Breast epithelium (tissue), 4 donors: ENCODE data around the gene IFIT1B. TPM values are rescaled to one million over a fixed set of nuclear protein-coding genes. Genes with fewer than 3 reads are reported as not detected.

Experiments used
- DNase-seq, 2 donors: peaks; one replicate each; pipeline ENCODE4 v3.0.0-alpha.2; 2019; ENCODE audit warnings: low spot score in 2 of 2
- H3K27ac ChIP-seq, 2 donors: fragments of 200-600 bp; sonication (generic) in 1 of 2; one replicate each; pipeline ENCODE4 v1.5.1; 2016 to 2019; ENCODE audit warnings: mild to moderate bottlenecking in 1 of 2
- H3K27me3 ChIP-seq, 2 donors: fragments of 200-600 bp; sonication (generic) in 1 of 2; one replicate each; pipeline versions ENCODE4 v1.5.1 to v1.6.0; 2017 to 2019; ENCODE audit warnings: control low read depth in 1 of 2, mild to moderate bottlenecking in 1 of 2
- H3K36me3 ChIP-seq: fragments of 200-600 bp; one replicate; pipeline ENCODE4 v1.5.1; 2019
- H3K4me1 ChIP-seq, 2 donors: fragments of 200-600 bp; sonication (generic); one replicate each; pipeline ENCODE4 v1.5.1; 2016 to 2019; ENCODE audit warnings: control low read depth in 1 of 2
- H3K4me3 ChIP-seq, 3 donors: fragments of 200-600 bp; sonication (generic); 1 replicate in 2 of 3; 2 replicates in 1 of 3; pipeline ENCODE4 v1.5.1; 2016 to 2019; ENCODE audit warnings: mild to moderate bottlenecking in 3 of 3, moderate library complexity in 2 of 3
- H3K9me3 ChIP-seq, 2 donors: fragments of 200-600 bp; sonication (generic) in 1 of 2; one replicate each; pipeline ENCODE4 v1.5.1; 2016 to 2019; ENCODE audit warnings: control low read depth in 1 of 2
- POLR2A ChIP-seq: fragments of 450-650 bp; IDR thresholded peaks from one replicate; pipeline ENCODE4 v1.6.1; 2016; ENCODE audit warnings: antibody characterized with exemption, mild to moderate bottlenecking, moderate library complexity
- POLR2AphosphoS5 ChIP-seq, 3 donors: sonication (generic); formaldehyde crosslinking; IDR thresholded peaks; one replicate each; pipeline ENCODE4 v1.6.1; 2017; ENCODE audit warnings: antibody characterized with exemption in 3 of 3
- intact Hi-C: fragments of 100-400 bp; cut with DNase I; formaldehyde crosslinking; loops from one replicate; pipeline ENCODE4 v1.15.1; 2023; ENCODE audit warnings: low total_unique reads
- total RNA-seq, 3 donors: library from RNA; depleted of rRNA; stranded (reverse); fragments of >200 nt; gene quantifications; one replicate each; pipeline ENCODE4 v1.1.0, GENCODE V29; 2016
- TF ChIP-seq, protein P1 (sequence below), 3 donors: fragments of 450-650 bp; IDR thresholded peaks; one replicate each; pipeline ENCODE4 v1.5.1; 2016 to 2017; ENCODE audit warnings: antibody characterized with exemption in 3 of 3, mild to moderate bottlenecking in 3 of 3, moderate library complexity in 3 of 3

The IFIT1B gene
- total RNA-seq, 3 donors from 2014 or later, result not detected

DNA sequence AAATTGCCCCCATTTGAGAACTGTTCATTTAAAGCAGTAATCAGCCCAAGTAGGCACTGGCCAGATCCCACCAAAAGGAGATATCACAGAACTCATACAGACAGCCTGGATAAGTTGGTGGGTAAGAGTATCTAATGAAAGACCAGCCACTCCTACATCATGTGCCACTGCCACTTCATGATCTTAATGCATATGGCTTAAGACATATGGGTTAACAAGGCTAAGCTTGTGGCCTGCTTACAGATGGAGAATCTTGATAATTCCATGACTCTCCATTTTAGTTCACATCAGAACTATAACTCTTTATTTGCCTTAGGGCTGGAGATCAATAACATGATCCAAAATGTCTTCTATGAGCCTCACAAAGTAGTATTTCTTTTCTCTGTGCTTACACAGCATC lies 6.8 kb upstream of the IFIT1B start:
- DNase-seq, result no peak
- no peaks in the 10 kb centered on the region for H3K9me3 ChIP-seq
- no peaks in the 10 kb centered on the region for H3K27me3 ChIP-seq
- peaks cover 6 to 8% of the 10 kb centered on the region in 2 donors for H3K4me1 ChIP-seq
- no peak overlapping the region for H3K27ac ChIP-seq
- intact Hi-C loops, result no loop called here
- no peak overlapping the region for H3K4me3 ChIP-seq
- H3K36me3 ChIP-seq, result no peaks in the 10 kb centered on the region
- TF ChIP-seq, protein P1, sequence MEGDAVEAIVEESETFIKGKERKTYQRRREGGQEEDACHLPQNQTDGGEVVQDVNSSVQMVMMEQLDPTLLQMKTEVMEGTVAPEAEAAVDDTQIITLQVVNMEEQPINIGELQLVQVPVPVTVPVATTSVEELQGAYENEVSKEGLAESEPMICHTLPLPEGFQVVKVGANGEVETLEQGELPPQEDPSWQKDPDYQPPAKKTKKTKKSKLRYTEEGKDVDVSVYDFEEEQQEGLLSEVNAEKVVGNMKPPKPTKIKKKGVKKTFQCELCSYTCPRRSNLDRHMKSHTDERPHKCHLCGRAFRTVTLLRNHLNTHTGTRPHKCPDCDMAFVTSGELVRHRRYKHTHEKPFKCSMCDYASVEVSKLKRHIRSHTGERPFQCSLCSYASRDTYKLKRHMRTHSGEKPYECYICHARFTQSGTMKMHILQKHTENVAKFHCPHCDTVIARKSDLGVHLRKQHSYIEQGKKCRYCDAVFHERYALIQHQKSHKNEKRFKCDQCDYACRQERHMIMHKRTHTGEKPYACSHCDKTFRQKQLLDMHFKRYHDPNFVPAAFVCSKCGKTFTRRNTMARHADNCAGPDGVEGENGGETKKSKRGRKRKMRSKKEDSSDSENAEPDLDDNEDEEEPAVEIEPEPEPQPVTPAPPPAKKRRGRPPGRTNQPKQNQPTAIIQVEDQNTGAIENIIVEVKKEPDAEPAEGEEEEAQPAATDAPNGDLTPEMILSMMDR (IDR thresholded peaks at IDR 0.05), result no peak
- TF ChIP-seq POLR2A, result no peak

DNA sequence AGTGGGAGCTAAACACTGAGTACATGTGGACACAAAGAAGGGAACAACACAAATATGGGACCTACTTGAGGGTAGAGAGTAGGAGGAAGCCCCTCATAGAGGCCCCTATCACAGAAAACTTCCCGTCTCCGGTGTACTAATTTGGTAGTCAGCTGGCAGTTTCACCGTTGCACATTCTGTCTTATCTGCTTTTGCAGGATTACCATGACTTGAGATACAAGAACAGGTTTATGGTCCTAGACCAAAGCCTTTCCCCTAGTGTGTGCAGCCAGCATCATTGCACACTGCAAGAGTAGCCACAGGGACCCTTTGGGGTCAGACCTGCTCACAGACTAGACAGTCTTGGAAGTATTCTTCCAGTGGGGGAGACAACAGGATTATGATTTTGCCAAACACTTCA lies 5.9 kb upstream of the IFIT1B start:
- no peak for DNase-seq
- Histone ChIP-seq H3K9me3 (no peaks in the 10 kb centered on the region), H3K4me1 (peaks cover 6 to 8% of the 10 kb centered on the region in 2 donors), H3K4me3 (no peak overlapping the region), H3K27me3 (no peaks in the 10 kb centered on the region), H3K27ac (no peak overlapping the region), H3K36me3 (no peaks in the 10 kb centered on the region)
- TF ChIP-seq, protein P1 (IDR thresholded peaks at IDR 0.05), result no peak
- no peak for TF ChIP-seq POLR2AphosphoS5 (IDR thresholded peaks at IDR 0.05)
- no peak for TF ChIP-seq POLR2A
- intact Hi-C loops, result no loop called here

DNA sequence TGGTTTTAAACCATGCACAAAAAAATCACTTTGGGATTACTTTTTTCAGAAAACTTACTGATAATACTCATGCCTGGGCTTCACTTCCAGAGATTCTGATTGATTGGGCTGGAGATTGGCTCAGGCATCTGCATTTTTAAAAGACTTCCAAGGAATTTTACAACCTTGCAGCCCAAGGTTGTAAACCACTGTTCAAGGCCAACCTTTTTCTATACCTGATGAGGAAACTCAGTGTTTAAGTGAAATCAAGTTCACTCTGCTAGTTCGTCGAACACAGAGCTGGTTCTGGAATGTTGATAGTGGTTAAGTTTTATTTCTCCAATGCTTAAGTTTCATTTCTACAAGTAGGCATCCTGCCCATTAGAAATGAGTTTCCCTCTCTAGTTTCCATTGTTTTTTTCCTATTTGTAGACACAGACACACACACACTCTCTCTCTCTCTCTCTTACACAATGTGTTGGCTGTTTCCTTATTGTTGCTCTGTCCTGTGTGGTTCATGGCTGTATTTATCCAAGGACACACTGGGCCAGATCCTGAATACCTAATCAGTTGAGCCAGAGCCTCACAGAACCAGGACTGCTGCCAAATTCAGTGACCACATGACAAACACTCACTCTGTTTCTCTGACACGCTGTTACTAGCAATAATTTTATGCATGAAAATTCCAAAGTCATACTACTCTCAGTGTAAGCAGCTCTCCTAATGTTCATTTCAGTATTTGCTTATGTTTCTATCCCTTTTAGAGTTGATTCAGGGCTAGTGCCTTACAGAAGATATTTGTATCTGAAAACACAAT lies 3.7 kb upstream of the IFIT1B start:
- Histone ChIP-seq H3K27me3 (no peaks in the 10 kb centered on the region), H3K36me3 (no peaks in the 10 kb centered on the region), H3K27ac (peak overlapping the region; percentile 81 to 92), H3K4me3 (peak overlapping the region in 1 of 3 donors; percentile 21), H3K9me3 (no peaks in the 10 kb centered on the region), H3K4me1 (peaks cover 6 to 8% of the 10 kb centered on the region in 2 donors)
- TF ChIP-seq POLR2AphosphoS5 (IDR thresholded peaks at IDR 0.05) (peak; percentile 59 to 98 (median 85)), POLR2A (no peak)
- intact Hi-C loops, result no loop called here
- DNase-seq, result peak; percentile 83 to 93

DNA sequence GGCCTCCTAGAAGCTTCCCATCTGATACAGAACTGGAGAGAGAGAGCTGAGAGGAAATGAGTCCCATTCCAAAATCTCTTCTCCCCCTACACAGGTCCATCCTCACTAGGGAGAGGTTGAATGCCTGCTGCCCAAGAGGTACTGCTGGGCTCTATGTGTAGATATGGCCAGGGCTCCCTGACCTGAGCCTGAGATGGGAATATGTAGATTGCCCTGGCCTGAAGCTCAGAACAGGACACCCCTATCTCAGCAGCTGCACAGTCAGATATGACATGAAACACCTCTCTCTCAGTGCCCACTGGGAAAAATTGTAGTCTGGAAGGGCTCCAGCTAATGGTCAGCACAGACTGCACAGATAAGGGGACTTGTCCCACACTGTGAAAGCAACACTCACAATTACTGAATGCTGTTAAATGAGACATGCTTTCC lies 3.1 kb upstream of the IFIT1B start:
- H3K36me3 ChIP-seq, result no peaks in the 10 kb centered on the region
- peak overlapping the region; percentile 81 to 92 for H3K27ac ChIP-seq
- TF ChIP-seq, protein P1 (IDR thresholded peaks at IDR 0.05), result no peak
- TF ChIP-seq POLR2AphosphoS5 (IDR thresholded peaks at IDR 0.05) (no peak), POLR2A (no peak)
- intact Hi-C loops, result no loop called here
- peaks cover 6 to 8% of the 10 kb centered on the region in 2 donors for H3K4me1 ChIP-seq
- peak overlapping the region in 1 of 3 donors; percentile 6 for H3K4me3 ChIP-seq
- H3K9me3 ChIP-seq, result no peaks in the 10 kb centered on the region
- no peaks in the 10 kb centered on the region for H3K27me3 ChIP-seq
- no peak for DNase-seq

DNA sequence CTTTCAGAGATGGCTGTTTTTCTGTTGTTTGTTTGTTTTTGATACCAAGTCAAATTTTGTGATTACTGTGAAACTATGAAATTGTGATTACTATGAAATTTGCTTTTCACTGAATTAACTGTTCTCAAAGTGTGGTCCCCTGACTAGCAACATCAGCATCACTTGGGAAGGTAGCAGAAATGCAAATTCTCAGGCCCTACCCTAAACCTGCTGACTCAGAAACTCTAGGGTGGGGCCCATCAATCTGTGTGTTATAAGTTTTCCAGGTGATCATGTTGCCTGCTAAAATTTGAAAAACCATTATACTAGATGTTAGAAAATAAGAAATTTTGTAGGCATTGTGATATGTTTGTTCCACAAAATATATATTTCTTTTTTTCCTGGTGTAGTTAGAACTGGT lies 1.2 kb downstream of the IFIT1B start:
- peaks cover 6 to 8% of the 10 kb centered on the region in 2 donors for H3K4me1 ChIP-seq
- TF ChIP-seq POLR2AphosphoS5 (IDR thresholded peaks at IDR 0.05), result no peak
- TF ChIP-seq, protein P1 (IDR thresholded peaks at IDR 0.05), result no peak
- TF ChIP-seq POLR2A, result no peak
- DNase-seq, result no peak
- no peaks in the 10 kb centered on the region for H3K27me3 ChIP-seq
- H3K9me3 ChIP-seq, result no peaks in the 10 kb centered on the region
- H3K4me3 ChIP-seq, result no peak overlapping the region
- H3K27ac ChIP-seq, result no peak overlapping the region
- intact Hi-C loops, result no loop called here
- H3K36me3 ChIP-seq, result no peaks in the 10 kb centered on the region
